Skeletal muscle cell (primary cell): ENCODE measurements around the gene WBP11.

Source experiments
- DNase-seq: peaks from one replicate; pipeline ENCODE4 v3.0.0-alpha.2; 2010; ENCODE audit warnings: low read depth
- H3K4me3 ChIP-seq: 2 replicates; pipeline ENCODE4 v1.5.1; 2011; ENCODE audit warnings: low read depth, mild to moderate bottlenecking, control low read depth, low read length, moderate library complexity

Gene WBP11

DNA sequence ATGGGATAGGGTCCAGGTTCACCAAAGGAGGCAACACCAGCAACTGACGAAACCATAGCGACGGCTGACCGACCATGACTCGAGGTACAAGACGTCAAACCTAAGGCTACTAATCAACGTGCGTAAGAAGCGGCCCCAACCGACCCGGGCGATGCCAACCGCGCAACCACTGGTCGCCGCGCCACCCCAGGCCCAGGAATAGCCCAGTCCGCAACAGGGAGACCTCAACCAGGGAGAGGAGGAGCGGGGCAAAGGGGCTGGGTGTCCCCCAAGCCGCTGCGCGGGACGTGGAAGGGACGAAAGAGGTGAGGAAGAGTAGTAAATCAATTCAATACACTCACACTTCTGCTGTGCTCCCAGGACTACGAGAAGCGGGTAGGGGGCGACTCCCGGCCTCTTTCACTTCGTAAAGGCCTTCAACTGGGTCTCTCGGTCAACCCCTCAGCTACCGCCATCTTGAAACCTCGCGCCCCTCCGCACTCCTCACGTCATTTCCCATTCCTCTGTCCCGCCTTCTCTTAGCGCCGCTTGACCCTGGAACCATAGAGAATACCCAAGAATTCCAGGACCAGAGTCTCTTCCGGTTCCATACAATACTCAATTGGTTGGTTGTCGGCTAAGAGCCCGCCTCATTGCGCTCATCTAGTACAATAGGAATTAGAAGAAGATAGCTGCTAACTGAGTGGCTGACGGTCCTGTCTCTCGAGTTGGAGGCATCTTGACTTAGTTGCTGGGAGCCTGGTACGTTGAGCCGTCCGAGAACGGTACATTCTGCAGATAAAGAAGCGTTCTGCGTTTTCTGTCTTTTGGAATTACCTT is at the start of gene WBP11, which contains the start of gene C12orf60:
TSS of gene WBP11 (minus strand) at position 468 of the 819 bp plus-strand sequence. CDS start 2,095 bp downstream, outside the sequence.
TSS of gene C12orf60 (plus strand) at position 660 of the 819 bp plus-strand sequence. CDS start 19,266 bp downstream, outside the sequence.
- DNase-seq: peak; percentile 95

DNA sequence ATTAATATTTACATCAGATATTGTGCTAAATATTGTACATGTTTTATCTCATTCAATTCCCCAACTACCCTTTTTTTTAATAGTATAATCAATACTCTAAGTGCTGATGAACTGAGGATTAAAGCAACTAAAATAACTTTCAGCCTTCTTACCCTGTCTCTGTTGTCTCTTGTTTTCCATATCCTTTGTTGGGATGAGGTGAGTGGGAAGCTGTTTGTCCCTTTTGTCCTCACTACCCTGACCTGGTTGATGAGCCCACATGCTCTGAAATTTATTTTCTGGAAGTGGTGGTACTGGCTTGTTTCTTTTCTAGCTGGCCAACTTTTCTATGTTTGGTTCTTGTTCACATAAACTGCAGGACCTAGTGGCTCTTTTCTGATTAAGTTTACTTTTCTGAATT is 49.6 kb upstream of the WBP11 start:
- DNase-seq: no peak
- H3K4me3 ChIP-seq: no peak overlapping the region

More for the DNA sequence above, at the start of gene WBP11, which contains the start of gene C12orf60:
- H3K4me3 ChIP-seq: peak within 1 kb of the TSS; percentile 86

DNA sequence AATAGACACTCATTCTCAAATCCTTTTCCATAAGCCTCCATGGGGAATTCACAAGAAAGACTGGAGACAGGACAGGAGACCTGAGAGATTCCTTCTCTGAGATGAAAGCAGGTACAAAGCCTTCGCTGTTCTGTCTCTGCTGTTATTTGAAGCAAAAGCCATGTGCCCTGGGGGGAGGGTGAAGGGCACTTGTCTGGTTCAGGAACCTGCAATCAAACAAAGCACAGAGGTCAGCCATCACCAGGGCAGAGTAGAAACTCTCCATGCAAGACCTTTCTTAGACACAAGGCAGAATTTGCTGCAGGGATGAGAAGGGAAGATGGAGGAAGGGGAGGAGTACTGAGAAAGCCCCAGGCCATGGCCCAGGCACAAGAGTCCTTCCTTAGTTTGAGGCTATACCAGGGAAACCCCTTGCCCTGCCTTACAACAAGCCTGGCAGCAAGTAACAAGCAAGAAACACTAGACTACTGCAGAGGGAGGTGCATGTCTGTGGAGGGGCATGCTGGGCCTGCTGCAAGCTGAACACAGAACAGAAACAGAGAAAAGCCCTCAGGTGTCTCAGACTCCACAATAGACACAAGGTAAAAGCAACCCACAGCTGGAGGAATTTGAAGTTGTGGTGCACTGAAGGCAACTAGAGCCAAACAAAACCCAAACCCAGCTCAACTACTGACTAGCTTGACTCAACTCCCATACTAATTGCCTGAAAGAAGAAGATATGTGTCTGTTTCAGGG is 47.8 kb upstream of the WBP11 start:
- no peak overlapping the region for H3K4me3 ChIP-seq
- no peak for DNase-seq

DNA sequence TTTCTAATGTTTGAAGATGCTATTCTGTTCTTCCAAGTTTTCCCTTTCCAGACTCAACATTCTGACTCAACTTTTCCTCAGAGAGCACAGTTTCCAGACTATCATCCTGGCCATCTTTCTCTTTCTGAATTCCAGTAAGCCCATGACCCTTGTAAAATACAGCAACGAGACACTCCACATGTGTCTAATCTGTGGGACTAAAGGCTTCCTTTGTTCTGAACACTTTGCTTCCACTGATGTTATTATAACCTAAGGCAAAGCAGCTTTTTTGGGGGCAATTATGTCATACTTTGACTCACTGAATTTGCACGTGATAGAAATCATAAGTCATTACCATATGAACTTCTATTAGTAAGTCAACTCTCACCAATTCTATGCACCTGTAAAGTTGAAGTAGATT is 46.4 kb upstream of the WBP11 start:
- no peak overlapping the region for H3K4me3 ChIP-seq
- DNase-seq: no peak

DNA sequence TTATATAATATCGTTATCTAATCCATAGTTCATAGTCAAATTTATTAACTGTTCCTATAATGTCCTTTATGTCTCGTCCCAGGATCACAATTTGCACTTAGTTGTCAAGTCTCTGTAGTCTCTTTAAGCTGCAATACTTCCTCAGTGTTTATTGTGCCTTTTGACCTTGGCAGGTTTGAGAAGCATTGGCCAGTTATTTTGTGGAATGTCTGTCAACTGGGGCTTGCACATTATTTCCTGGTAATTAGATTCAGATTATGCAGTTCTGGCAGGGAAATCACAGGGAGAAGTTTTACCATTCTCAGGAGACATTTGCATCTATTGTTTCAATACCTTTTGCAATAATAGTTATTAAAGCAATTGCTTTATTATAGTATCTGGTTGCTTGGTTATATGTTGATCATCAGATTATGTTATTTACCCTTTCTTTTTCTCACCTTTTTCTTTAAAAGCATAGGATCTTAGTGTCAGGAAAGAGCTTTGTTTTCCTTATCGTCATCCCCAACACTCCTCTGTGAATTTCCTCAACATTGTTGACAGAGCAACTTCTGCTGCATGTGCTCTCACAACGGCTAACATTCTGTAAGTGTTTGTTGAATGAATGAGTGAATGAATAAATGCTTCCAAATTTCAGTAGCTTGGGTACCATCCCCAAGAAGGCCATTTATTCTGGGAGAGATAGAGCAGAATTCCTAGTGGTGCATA is 43.8 kb upstream of the WBP11 start:
- H3K4me3 ChIP-seq: no peak overlapping the region
- no peak for DNase-seq

DNA sequence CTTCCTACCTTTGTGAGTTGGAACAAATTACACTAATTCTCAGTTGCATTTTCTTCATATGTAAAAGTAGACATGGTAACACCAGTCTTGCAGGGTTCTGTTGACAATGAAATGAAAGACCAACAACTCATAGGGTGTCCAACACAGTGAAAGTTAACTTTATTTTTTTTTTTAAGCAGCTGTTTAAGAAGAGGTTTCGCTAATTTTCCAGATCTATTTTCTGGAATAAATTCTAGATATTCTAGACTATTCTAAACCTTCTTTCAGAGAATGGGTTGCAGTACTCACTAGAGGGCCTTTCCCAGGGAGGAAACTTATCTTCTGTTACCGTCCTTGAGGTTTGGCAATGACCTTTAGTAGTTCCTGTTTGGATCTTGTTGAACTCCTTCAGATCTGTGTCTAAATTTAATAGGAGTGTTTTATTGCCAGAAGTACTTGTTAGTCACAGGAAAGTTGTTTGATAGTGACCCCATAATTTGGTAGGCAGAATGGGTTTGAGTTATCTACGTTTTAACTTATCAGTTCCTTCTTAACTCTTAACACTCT is 42.8 kb upstream of the WBP11 start:
- H3K4me3 ChIP-seq: no peak overlapping the region
- no peak for DNase-seq

DNA sequence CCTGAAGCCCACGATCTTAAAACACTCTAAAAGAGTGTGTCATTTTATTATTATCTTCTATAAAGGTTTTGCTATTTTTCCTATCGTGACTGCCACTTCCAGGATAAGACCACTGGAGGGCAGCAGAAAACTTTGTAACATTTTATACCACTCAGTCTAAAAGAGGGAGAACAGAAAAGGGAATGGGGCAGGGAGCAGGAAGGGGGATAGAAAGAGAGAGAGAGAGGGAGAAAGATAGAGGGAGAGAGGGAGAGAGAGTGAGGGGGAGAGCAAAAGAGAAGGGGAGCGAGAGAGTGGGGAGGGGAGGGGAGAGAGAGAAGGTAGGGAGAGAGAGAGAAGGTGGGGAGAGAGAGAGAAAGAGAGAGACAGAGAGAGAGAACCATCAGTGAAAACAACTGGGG is 42.1 kb upstream of the WBP11 start:
- no peak overlapping the region for H3K4me3 ChIP-seq
- no peak for DNase-seq

DNA sequence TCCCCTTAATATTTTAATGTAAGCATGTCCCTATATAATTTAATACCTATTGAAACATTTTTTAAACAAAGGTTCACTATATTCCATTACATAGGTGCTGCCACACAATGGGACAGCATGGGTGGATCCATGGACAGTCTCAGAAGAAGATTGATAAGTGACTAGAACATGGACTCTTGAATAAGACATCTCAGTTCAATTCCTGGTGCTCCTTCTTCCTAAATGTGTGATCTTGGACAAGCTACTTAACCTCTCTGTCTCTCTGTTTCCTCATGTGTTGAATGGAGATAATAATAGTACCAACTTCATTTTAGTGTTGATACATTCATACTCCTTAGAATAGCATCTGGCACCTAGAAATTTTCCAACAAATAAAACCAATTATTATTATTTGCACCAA is 41.1 kb upstream of the WBP11 start:
- H3K4me3 ChIP-seq: no peak overlapping the region
- no peak for DNase-seq

DNA sequence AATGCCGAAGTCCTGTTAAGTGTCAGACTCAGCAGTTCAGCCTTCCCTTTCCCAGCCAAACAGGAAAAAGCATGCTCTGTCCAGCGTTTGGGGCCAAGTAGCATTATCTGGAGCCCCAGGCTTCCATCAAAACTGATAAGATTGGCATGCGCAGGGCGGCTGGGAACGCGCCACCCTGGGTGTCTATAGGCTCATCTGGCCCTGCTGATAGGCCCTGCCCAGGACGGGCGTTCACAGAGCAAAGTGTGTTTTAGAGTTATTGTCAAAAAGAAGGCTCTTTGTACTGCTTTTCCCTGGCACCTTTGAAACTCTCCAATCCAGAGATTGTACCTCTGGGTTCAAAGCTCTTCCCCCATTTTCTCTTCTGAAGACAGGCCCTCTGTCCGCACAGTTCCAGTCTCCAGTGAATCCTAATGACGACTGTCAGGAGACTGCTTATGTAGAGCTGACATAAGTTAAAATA is 40.2 kb upstream of the WBP11 start, which contains the start of gene ART4:
TSS of gene ART4 (minus strand) at position 102 of the 463 bp plus-strand sequence. CDS start 413 bp downstream, outside the sequence.
- DNase-seq: no peak
- H3K4me3 ChIP-seq: no peak within 1 kb of the TSS

DNA sequence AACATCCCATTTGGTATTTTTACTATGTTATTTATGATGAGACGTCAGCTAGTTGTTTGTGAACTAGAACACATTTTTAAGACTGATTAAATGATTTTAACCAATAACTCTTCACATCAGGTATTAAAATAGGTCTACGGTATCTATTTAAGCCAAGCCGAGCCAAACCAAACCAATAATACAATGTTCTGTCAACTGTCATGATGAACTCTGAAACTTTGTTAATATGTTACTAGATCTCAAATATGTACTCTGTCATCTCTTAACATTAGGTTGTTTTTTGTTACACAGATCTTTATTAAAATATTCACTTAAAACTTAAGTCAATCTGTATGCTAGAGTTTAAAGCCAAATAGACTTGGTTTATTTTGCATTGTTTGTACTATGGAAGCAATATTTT is 39.0 kb upstream of the WBP11 start:
- DNase-seq: no peak
- no peak overlapping the region for H3K4me3 ChIP-seq

DNA sequence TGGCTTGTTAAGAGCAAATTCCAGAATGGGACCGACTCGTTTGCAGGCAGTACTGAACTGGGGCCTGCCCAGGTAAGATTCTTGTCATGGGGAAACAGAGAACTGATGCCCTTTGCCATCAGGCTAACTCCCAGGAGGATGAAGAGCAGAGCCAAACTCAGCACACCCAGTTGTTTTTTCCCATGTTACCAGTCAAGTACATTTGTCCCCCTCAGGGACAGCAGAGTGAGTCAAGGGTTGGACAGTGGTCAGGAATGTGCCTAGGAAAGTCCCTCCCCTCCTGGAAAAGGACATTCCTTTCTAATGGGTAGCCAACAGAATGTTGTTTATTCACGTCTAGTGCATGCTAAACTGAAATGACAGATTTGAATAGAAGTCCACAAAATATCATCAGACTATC is 38.5 kb upstream of the WBP11 start:
- H3K4me3 ChIP-seq: no peak overlapping the region
- DNase-seq: no peak

DNA sequence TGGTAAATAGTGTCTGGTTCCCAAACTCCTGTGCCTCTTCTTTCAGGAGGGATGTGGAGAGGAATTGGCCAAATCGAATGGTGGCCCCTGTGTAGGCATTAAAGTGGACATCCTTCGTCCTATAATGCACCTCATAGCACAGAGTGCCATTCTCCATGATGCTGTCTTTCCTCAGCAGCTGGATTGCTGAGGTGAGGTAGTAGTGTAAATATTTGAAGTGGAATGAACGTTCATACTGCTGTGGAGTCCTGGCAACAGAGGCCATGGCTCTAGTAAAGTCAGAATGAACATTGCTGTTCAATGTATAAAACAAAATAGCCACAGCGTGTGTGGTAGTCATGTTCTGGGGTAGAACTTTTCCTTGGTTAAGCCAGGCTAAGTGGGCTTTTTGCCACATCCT is 37.3 kb upstream of the WBP11 start:
- DNase-seq: no peak
- H3K4me3 ChIP-seq: no peak overlapping the region

DNA sequence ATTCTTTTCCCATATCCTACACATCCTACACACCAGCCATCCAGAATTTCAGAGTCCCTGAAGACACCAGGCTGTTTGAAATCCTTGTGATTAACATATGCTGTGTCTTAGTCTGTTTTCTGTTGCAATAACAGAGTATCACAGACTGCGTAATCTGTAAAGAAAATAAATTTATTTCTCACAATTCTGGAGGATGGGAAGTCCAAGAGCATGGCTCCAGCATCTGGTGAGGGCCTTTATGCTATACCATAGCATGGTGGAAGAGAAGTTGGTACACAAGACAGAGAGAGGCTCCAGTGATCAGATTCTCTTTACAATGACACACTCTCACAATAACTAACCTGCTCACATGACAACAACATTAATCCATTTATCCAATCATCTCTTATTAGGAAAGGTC is 36.0 kb upstream of the WBP11 start:
- no peak for DNase-seq
- no peak overlapping the region for H3K4me3 ChIP-seq

- DNase-seq: peak; percentile 67
Observed at GRCh38 chr12:14836336-14837210, 33.3 kb upstream of the WBP11 start.

DNA sequence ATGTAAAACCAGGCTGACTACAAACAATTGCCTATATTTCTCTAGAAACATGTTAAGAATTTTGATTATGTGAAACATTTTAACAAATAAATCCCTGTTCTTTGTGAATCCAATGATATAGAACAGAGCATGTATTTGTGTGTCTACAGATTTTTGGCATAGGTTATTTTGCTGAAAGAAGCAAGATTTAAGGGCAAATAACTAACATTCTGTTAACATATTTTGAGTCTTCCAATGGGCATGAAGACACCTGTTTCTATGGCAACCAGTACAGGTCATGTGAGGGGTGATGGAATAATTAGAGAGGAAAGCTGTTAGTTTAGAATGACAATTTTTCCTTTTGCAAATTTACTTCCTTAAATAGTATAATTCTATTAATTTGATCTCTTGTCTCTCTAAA is 31.2 kb upstream of the WBP11 start:
- DNase-seq: no peak
- no peak overlapping the region for H3K4me3 ChIP-seq

More at GRCh38 chr12:14836336-14837210, 33.3 kb upstream of the WBP11 start:
- H3K4me3 ChIP-seq: no peak overlapping the region

- H3K4me3 ChIP-seq: no peak overlapping the region
- no peak for DNase-seq
Observed at GRCh38 chr12:14833952-14834351, 30.7 kb upstream of the WBP11 start.

- no peak overlapping the region for H3K4me3 ChIP-seq
- DNase-seq: no peak
Observed at GRCh38 chr12:14833336-14833735, 30.1 kb upstream of the WBP11 start.

- DNase-seq: no peak
- H3K4me3 ChIP-seq: no peak overlapping the region
Observed at GRCh38 chr12:14828892-14829291, 25.6 kb upstream of the WBP11 start.

GRCh38 chr12:14827043-14827442 is 23.8 kb upstream of the WBP11 start:
- H3K4me3 ChIP-seq: no peak overlapping the region
- DNase-seq: no peak
